Superior temporal gyrus (tissue), 1 donor: ENCODE data around the gene ADGRV1.
"Not testable (repeated sequence)": the region's sequence is repeated elsewhere in the genome, so short reads cannot be mapped to it uniquely, and the experiment has no call there.

Experiments used
- DNase-seq: peaks from one replicate; pipeline ENCODE4 v3.0.0-alpha.2; 2016; ENCODE audit errors: extremely low spot score

The ADGRV1 gene

GRCh38 chr5:90645024-90645610 lies 86.5 kb downstream of the ADGRV1 start:
- no peak for DNase-seq

GRCh38 chr5:90650767-90651166 lies 92.2 kb downstream of the ADGRV1 start:
- no peak for DNase-seq

- no peak for DNase-seq
Measured at GRCh38 chr5:90654215-90654614, 95.6 kb downstream of the ADGRV1 start.

GRCh38 chr5:90655423-90655822 lies 96.8 kb downstream of the ADGRV1 start:
- no peak for DNase-seq

- no peak for DNase-seq
Measured at GRCh38 chr5:90657030-90657429, 98.4 kb downstream of the ADGRV1 start.

- DNase-seq = no peak
Measured at GRCh38 chr5:90657788-90658187, 99.2 kb downstream of the ADGRV1 start.

- DNase-seq = no peak
Measured at GRCh38 chr5:90658620-90659019, 100.0 kb downstream of the ADGRV1 start.

- DNase-seq = not testable (repeated sequence)
Measured at GRCh38 chr5:90668079-90668565, 109.5 kb downstream of the ADGRV1 start.

GRCh38 chr5:90675222-90675621 lies 116.6 kb downstream of the ADGRV1 start:
- no peak for DNase-seq

GRCh38 chr5:90680921-90681563 lies 122.4 kb downstream of the ADGRV1 start:
- no peak for DNase-seq

- no peak for DNase-seq
Measured at GRCh38 chr5:90682278-90682677, 123.7 kb downstream of the ADGRV1 start.

GRCh38 chr5:90685425-90686022 lies 126.9 kb downstream of the ADGRV1 start:
- no peak for DNase-seq

- not testable (repeated sequence) for DNase-seq
Measured at GRCh38 chr5:90686363-90686762, 127.8 kb downstream of the ADGRV1 start.

- DNase-seq = not testable (repeated sequence)
Measured at GRCh38 chr5:90687458-90687857, 128.9 kb downstream of the ADGRV1 start.

- no peak for DNase-seq
Measured at GRCh38 chr5:90689064-90689463, 130.5 kb downstream of the ADGRV1 start.

GRCh38 chr5:90690307-90690706 lies 131.7 kb downstream of the ADGRV1 start:
- DNase-seq = no peak

- DNase-seq = no peak
Measured at GRCh38 chr5:90691533-90691932, 132.9 kb downstream of the ADGRV1 start.

- no peak for DNase-seq
Measured at GRCh38 chr5:90696153-90696552, 137.6 kb downstream of the ADGRV1 start.

GRCh38 chr5:90700299-90700698 lies 141.7 kb downstream of the ADGRV1 start:
- DNase-seq = no peak

GRCh38 chr5:90703932-90704331 lies 145.3 kb downstream of the ADGRV1 start:
- no peak for DNase-seq

- no peak for DNase-seq
Measured at GRCh38 chr5:90707698-90708097, 149.1 kb downstream of the ADGRV1 start.

- DNase-seq = peak; percentile 65
Measured at GRCh38 chr5:90709323-90710155, 150.9 kb downstream of the ADGRV1 start.
